Mucosa of stomach (tissue), 1 donor: Measurements from ENCODE around the gene UNC5B.
"Not testable (repeated sequence)": the region's sequence is repeated elsewhere in the genome, so short reads cannot be mapped to it uniquely, and the experiment has no call there.

Experiments
- H3K27me3 ChIP-seq: one replicate; pipeline ENCODE4 v1.7.0; 2013; ENCODE audit warnings: mild to moderate bottlenecking, low read length; ENCODE audit not compliant: control insufficient read depth, insufficient read depth
- H3K36me3 ChIP-seq: one replicate; pipeline ENCODE4 v1.7.0; 2013; ENCODE audit warnings: low read length; ENCODE audit not compliant: control insufficient read depth, insufficient read depth
- H3K4me1 ChIP-seq: one replicate; pipeline ENCODE4 v1.7.0; 2013; ENCODE audit warnings: mild to moderate bottlenecking, low read length; ENCODE audit not compliant: control insufficient read depth, insufficient read depth
- H3K4me3 ChIP-seq: one replicate; pipeline ENCODE4 v1.7.0; 2013; ENCODE audit warnings: low read length
- H3K9ac ChIP-seq: one replicate; pipeline ENCODE4 v1.7.0; 2013; ENCODE audit warnings: mild to moderate bottlenecking, low read length, moderate library complexity
- H3K9me3 ChIP-seq: one replicate; pipeline ENCODE4 v1.7.0; 2013; ENCODE audit warnings: mild to moderate bottlenecking, low read length, moderate library complexity; ENCODE audit not compliant: control insufficient read depth
- donor health status: Pancreatic carcinoma.

UNC5B gene

DNA sequence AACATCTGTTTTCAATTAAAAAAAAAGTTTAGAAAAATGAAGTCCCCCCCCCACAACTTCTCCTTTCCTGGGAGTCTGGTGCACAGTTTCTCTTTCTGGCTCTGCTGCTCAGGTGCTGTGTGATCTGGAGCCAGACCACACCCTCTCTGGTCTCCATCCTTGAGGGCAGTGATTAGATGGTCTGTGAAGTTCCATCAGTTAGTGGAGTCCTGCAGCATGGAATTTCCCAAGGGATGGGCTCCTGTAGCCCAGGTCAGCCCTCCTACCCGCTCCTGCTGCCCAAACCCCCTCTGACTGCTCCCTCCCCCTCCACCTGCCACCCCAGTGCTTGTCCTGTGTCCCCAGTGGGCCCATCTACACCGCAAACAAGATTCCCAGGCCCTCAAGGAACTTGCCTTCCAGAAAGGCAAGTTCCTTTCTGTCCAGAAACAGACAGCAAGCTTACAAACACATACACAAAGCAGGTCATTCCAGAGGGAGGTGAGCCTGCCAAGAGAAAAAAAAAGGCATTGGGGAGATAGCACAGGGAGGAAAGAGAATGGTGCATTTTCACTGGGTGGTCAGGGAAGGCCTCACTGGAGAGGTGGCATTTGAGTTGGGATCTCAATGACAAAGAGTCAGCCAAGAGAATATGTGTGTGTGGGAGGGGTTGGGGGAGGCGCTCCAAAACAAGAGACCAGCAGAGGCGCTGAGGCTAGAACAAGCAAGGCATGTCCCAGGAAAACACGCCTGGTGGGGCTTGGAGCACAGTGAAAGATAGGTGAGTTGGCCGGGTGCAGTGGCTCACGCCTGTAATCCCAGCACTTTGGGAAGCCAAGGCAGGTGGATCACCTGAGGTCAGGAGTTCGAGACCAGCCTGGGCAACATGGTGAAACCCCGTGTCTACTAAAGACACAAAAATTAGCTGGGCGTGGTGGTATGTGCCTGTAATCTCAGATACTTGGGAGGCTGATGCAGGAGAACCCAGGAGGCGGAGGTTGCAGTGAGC, 57.2 kb downstream of the UNC5B start:
- Histone ChIP-seq H3K4me1 (peaks cover 37% of the 10 kb centered on the region), H3K9me3 (no peaks in the 10 kb centered on the region), H3K9ac (peak overlapping the region; percentile 2), H3K36me3 (no peaks in the 10 kb centered on the region), H3K4me3 (no peak overlapping the region), H3K27me3 (no peaks in the 10 kb centered on the region)

DNA sequence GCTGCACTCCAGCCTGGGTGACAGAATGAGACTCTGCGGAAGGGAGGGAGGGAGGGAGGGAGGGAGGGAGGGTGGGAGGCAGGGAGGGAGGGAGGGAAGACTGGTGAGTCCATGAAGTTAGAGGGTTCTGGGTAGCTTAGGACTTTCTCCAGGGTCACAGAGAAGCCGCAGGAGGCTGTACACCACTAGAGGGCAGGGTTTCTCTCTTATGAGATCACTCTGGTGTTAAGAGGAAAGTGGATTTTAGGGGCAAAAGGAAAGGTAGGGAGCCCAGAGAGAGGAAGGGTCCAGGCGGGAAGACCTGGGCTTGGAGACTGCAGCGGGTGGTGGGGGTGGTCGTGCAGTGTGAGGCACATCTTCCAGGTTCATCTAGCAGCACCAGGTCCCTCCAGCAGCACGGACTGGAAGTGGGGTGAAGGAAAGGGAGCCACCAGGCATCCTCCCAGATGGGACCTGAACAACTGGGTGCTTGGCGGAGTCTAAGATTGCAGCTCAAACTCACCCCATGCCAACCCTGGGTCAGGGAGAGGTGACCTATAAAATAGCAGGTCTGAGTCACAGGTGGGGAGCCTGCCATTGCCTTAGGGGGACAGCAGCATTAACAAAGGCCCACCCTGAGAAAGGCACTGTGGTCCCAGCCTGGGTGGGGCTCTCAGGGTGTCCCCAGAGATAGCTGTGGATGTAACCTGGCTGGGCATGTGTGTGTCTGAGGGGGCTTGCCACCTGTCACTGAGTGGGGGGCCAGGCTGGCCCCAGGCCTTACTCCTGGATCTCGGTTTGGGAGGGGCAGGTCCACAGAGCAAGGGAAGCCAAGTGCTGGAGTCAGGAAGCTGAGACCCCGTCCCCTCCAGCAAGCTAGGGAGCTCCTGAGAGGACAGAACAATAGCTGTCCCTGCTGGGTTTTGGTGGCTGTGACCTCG, 58.2 kb downstream of the UNC5B start:
- H3K36me3 ChIP-seq, result no peaks in the 10 kb centered on the region
- no peaks in the 10 kb centered on the region for H3K9me3 ChIP-seq
- no peak overlapping the region for H3K4me3 ChIP-seq
- H3K4me1 ChIP-seq, result peaks cover 30% of the 10 kb centered on the region
- no peaks in the 10 kb centered on the region for H3K27me3 ChIP-seq
- H3K9ac ChIP-seq, result no peak overlapping the region

DNA sequence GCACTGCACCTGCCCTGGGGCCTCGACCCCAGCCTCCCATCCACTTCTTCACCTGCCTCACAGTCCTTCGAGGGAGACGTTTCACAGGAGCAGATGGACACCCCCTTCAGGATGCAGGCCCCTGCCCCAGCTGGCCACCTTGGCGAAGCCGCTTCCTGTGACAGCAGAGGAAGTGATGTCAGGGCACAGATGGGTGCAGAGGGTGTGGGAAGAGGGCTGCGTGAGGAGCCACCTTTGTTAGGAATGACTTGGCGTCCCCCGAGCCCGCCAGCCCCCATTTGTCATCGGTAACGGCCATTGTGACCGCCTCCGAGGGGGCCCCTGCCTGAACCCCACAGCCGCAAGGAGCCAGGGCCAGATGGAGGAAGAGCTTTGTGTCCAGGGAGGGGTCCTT, 59.3 kb downstream of the UNC5B start:
- Histone ChIP-seq H3K36me3 (no peaks in the 10 kb centered on the region), H3K27me3 (no peaks in the 10 kb centered on the region), H3K9me3 (no peaks in the 10 kb centered on the region), H3K4me3 (no peak overlapping the region), H3K9ac (no peak overlapping the region), H3K4me1 (peaks cover 19% of the 10 kb centered on the region)

- no peaks in the 10 kb centered on the region for H3K27me3 ChIP-seq
- H3K9me3 ChIP-seq, result no peaks in the 10 kb centered on the region
- no peaks in the 10 kb centered on the region for H3K36me3 ChIP-seq
- no peak overlapping the region for H3K9ac ChIP-seq
- no peak overlapping the region for H3K4me3 ChIP-seq
- peaks cover 14% of the 10 kb centered on the region for H3K4me1 ChIP-seq
Observed at GRCh38 chr10:71272056-71272771, 59.8 kb downstream of the UNC5B start.

- H3K9ac ChIP-seq, H3K27me3 ChIP-seq, H3K9me3 ChIP-seq, H3K4me3 ChIP-seq, H3K36me3 ChIP-seq: not testable (repeated sequence)
- peaks cover 13% of the 10 kb centered on the region for H3K4me1 ChIP-seq
Observed at GRCh38 chr10:71272974-71273373, 60.6 kb downstream of the UNC5B start.

DNA sequence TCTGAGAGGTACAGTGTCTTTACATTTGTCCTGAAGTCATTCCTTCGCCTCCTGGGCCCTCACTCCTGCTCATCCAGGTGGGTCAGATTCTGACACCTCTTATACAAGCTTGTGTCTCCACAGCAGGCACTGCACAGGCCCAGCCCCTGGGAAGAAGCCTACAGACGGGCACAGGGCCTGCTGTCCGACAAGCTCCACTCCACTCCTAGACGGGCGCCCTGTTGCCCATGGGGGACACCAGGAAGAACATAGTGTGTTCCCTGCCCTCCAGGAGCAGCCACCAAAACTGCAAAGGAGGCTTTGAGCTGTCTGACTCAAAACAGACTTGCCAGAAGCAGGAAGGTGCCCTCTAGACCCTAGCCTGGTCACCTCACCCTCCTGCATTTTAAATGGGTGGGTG, 61.1 kb downstream of the UNC5B start:
- Histone ChIP-seq H3K36me3 (no peaks in the 10 kb centered on the region), H3K9ac (no peak overlapping the region), H3K4me3 (no peak overlapping the region), H3K9me3 (no peaks in the 10 kb centered on the region), H3K4me1 (peaks cover 13% of the 10 kb centered on the region), H3K27me3 (no peaks in the 10 kb centered on the region)

DNA sequence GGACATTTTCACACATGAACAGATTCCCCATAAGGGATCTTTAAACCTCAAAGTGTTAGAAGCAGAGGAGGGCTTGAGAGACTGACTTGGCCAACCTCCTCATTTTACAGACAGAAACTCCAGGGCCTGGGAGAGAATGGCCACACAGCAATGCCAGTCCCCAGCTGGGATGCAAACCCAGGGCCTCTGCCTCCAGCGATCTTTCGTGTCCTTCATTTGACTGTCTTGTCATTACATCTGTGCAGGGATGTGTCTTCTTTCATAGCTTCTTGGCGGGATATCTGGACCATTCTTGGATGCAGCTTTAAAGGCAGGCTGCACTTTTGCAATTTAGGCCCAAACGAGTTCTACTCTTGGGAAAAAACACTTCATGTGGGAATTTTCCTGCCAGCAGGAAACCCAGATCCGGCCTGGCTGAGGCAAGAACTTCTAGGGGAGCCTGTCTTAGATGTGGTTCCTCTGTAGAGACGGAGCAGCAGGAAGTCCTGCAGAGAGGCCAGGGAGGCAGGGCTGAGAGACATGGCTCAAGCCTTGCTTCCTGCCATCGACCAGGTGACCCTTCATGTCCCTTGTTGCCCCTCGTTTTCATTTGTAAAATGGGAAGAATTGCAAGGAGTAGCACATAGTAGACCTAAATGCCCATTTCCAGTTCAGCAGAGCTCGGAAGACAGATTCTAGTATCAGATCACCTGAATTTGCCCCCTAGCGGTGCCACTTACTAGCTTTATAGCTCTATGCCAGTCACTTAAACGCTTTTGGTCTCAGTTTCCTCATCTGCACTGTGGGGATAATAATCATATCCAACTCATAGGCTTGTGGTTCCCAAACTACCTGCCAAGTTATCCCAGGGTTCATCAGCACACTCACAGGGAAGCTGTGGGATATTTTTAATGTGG, 62.8 kb downstream of the UNC5B start:
- H3K9me3 ChIP-seq, result no peaks in the 10 kb centered on the region
- no peak overlapping the region for H3K9ac ChIP-seq
- H3K4me1 ChIP-seq, result peaks cover 5% of the 10 kb centered on the region
- no peaks in the 10 kb centered on the region for H3K36me3 ChIP-seq
- H3K4me3 ChIP-seq, result no peak overlapping the region
- no peaks in the 10 kb centered on the region for H3K27me3 ChIP-seq

DNA sequence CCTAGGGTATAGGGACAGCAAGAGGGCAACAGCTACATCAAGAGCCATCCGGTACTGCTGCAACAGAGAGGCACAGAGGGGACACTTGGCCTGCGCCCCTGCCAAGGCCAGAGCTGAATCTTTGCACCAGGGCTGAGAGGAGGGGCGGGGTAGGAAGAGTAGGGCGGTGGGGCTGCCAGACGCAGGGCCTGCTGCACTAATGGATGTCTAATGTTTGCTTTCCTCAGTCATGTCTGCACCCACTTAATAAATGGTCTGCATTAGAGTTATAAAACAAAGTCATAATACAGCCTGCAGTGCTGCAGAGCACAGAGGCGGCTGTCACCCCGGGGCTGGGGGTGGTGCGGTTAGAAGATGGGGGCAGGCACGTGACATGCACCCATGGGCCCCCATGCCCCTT, 64.5 kb downstream of the UNC5B start:
- Histone ChIP-seq H3K36me3 (no peaks in the 10 kb centered on the region), H3K4me1 (no peaks in the 10 kb centered on the region), H3K4me3 (no peak overlapping the region), H3K9me3 (no peaks in the 10 kb centered on the region), H3K9ac (no peak overlapping the region), H3K27me3 (no peaks in the 10 kb centered on the region)

GRCh38 chr10:71277914-71278665, 65.7 kb downstream of the UNC5B start:
- no peaks in the 10 kb centered on the region for H3K4me1 ChIP-seq
- H3K36me3 ChIP-seq, result no peaks in the 10 kb centered on the region
- H3K4me3 ChIP-seq, result no peak overlapping the region
- no peaks in the 10 kb centered on the region for H3K27me3 ChIP-seq
- H3K9me3 ChIP-seq, result no peaks in the 10 kb centered on the region
- H3K9ac ChIP-seq, result no peak overlapping the region

DNA sequence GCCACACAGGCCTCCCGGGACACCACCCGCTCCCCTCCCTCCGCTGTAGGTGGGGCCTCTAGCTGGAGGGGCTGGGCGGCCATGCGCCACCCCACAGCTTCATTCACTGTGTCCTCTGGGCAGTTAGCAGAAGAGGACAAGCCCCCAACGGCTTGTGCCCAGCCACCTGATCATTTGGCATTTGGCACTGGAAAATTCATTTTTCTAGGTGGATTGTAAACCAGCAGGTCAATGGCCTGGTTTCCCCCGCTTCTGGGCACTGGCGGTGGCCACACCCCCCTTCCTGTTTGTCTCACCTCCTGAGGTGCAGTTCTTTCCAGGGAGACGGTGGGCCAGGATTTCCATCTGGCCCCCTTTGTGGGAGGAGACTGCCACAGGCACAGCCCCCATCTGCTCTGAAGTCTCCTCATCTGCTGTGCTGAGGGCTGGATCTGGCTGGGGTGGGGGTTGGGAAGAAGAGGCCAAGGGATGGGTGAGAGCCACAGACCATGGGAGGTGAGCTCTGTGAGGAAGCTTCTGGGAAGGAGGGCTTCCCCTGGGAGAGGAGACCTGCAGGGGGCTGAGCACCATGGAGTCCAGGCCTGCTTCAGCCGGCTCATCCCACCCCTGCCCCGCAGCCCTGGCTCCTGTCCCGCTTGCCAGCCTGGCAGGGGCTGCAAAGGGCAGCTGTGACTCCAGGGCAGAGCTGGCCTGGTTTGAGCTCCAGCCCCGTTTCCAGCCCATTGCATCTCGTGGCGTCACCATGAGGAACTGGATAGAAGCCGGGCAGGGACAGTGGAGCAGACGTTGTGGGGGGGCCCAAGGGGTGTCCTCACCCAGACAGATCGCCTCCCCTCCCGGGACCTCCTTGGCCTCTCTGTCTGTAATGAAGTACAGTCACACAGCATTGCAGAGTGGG, 66.6 kb downstream of the UNC5B start:
- Histone ChIP-seq H3K4me1 (no peaks in the 10 kb centered on the region), H3K9me3 (no peaks in the 10 kb centered on the region), H3K4me3 (no peak overlapping the region), H3K27me3 (no peaks in the 10 kb centered on the region), H3K36me3 (no peaks in the 10 kb centered on the region), H3K9ac (no peak overlapping the region)
